OCI-LY1 (cell line): ENCODE data around the gene HNRNPAB.

Experiments used
- CTCF ChIP-seq: fragments of 200-600 bp; sonication (generic), shearing (Covaris generic); IDR thresholded peaks from 2 replicates; pipeline ENCODE4 v1.5.1; 2017; ENCODE audit warnings: mild to moderate bottlenecking, antibody characterized with exemption, low read length, moderate library complexity, mixed read lengths
- EZH2 ChIP-seq: fragments of 200-600 bp; sonication (generic), shearing (Covaris generic); IDR thresholded peaks from 2 replicates; pipeline ENCODE4 v1.8.0; 2017; ENCODE audit warnings: borderline replicate concordance, mixed run types, mild to moderate bottlenecking, antibody characterized with exemption, low read length, moderate library complexity, mixed read lengths

DNA sequence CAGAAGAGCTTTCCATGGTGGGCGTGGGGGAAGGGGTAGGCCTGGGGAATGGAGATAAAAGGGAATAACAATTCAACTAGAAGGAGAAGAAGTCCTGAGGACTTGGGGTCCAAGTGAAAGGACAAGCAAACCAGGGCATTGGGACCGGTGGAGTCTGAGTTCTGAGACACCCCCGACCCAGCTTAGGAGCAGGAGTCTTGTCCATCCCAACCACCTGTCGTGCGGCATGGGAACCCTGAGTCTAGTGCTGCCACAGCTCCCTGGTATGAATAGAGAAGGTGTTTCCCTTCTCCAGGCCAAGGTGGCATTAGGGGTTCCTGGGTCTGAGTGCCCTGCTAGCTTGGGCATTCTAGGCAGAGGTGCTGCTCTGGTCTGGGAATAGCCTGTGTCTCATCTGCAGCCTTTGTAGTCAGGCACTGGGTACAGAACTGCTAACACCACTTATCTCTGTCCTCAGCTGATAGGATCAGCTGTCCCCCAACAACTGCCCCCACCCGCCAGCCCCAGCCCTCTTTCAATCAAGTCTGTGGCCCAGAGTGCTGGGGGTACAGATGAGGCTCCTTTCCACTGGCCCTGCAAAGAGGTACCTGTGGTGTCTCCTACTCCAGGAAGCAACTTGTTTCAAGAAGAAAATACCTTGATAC is 9.9 kb downstream of the HNRNPAB start:
- TF ChIP-seq CTCF (no peak), EZH2 (no peak)
